ENCODE measurements around the gene TPCN2. TPM values are rescaled to one million over a fixed set of nuclear protein-coding genes. Genes with fewer than 3 reads are reported as not detected.

The TPCN2 gene
- total and polyA plus RNA-seq, 9 of the 15 experiments (the other 6 are each of a cell fraction or from before 2014, with no cell fraction given): 0.66 to 10.2 (median 4.6) TPM

GRCh38 chr11:69151836-69152235, 103.1 kb downstream of the TPCN2 start:
- H3K9me3 ChIP-seq (replicated peaks; ENCODE audit: control insufficient read depth, insufficient read depth, low read depth, low read length): no peaks in the 10 kb centered on the region
- TF ChIP-seq ZNF699 (CRISPR knock-in tag; IDR thresholded peaks at IDR 0.05; ENCODE audit: insufficient replicate concordance) (no peak), TBP (optimal IDR thresholded peaks at IDR 0.05; ENCODE audit: low read depth, low read length) (no peak), ZBTB9 (CRISPR knock-in tag; IDR thresholded peaks at IDR 0.05) (no peak), SAFB2 (IDR thresholded peaks at IDR 0.05; ENCODE audit: borderline replicate concordance, low read depth, low read length, severe bottlenecking) (no peak), ATF6 (CRISPR knock-in tag; IDR thresholded peaks at IDR 0.05) (no peak), MYC (IDR thresholded peaks at IDR 0.05; ENCODE audit: low read depth, low read length) (no peak), MYC (CRISPR knock-in tag; IDR thresholded peaks at IDR 0.05; ENCODE audit: borderline replicate concordance, low read depth) (no peak), ZBTB33 (CRISPR knock-in tag; IDR thresholded peaks at IDR 0.05) (no peak), LEF1 (IDR thresholded peaks at IDR 0.05) (no peak), SP1 (CRISPR knock-in tag; IDR thresholded peaks at IDR 0.05) (no peak)
- POLR2A ChIA-PET: interaction anchor here (0.6 kb wide), 1 partner anchor 80 kb away, joined by 3 read pairs; no protein-coding TSS in a partner anchor
- no TSS peak for BruUV-seq (replicated peaks)
- no peak for DNase-seq (ENCODE audit: extremely low read depth in 1 of 4, low spot score in 3 of 4)
- H4K20me1 ChIP-seq (replicated peaks; ENCODE audit: control insufficient read depth, insufficient read depth, low read length): no peaks in the 10 kb centered on the region
- in situ Hi-C loops (cut with MboI): no loop called here
- intact Hi-C loops (cut with micrococcal nuclease): no loop called here
- no peak overlapping the region for H3K9ac ChIP-seq (ENCODE audit: insufficient read depth in 1 of 2, low read depth in 2 of 2, low read length in 2 of 2)
- no peak overlapping the region for H3K4me2 ChIP-seq (ENCODE audit: insufficient read depth, low read length)
- H3K27me3 ChIP-seq (ENCODE audit: control insufficient read depth in 2 of 2, insufficient read depth in 2 of 2, low read length in 2 of 2): peaks cover 2 to 29% of the 10 kb centered on the region in 2 experiments
- no peak for ATAC-seq
- no peak overlapping the region for H3K27ac ChIP-seq (ENCODE audit: extremely low read depth, low read depth, low read length)
- no peak overlapping the region for H3K4me3 ChIP-seq
- H3K4me1 ChIP-seq (replicated peaks in 1 of 2; ENCODE audit: control insufficient read depth in 2 of 2, insufficient read depth in 2 of 2, low read length in 2 of 2): peaks cover 22 to 23% of the 10 kb centered on the region in 2 experiments; a peak in 4 of 5 replicates
- no peaks in the 10 kb centered on the region for H3K36me3 ChIP-seq (ENCODE audit: control insufficient read depth, insufficient read depth, low read length)
- H3K9me1 ChIP-seq (ENCODE audit: control insufficient read depth, insufficient read depth, low read length): peaks cover 4% of the 10 kb centered on the region
- H2AFZ ChIP-seq (ENCODE audit: low read depth, low read length): no peak overlapping the region
- 8% methylated on average over 10 of the region's 10 CpGs for WGBS (ENCODE audit: insufficient coverage, low coverage, missing lambda C conversion rate)
- no peaks in the 10 kb centered on the region; the same call in 2 of the 3 replicates for H3K79me2 ChIP-seq (ENCODE audit: control insufficient read depth, insufficient read depth, low read length)
- FAIRE-seq: no peak
- CTCF ChIA-PET (ENCODE audit: low intra/inter-chr PET ratio): no interaction called here

All from K562 (cell line).